GM21423 (cell line): Measurements from ENCODE around the gene SEMA3B.

Experiments used
- ATAC-seq: cut with Tn5 transposase; IDR thresholded peaks from one replicate; pipeline ENCODE4 v1.9.1; 2021; ENCODE audit warnings: mild to moderate bottlenecking, moderate library complexity; ENCODE audit not compliant: unreplicated experiment

Gene SEMA3B

GRCh38 chr3:50292159-50293078 lies 23.5 kb downstream of the SEMA3B start, which contains the start of gene IFRD2:
Gene IFRD2 (minus strand): TSS chr3:50292429. CDS start chr3:50292274, 155 bp downstream.
- ATAC-seq, result peak; percentile 91

GRCh38 chr3:50293079-50293801 lies 24.3 kb downstream of the SEMA3B start:
- no peak for ATAC-seq

- ATAC-seq, result no peak
These were observed 25.1 kb downstream of the SEMA3B start for GRCh38 chr3:50294089-50294488.

GRCh38 chr3:50294492-50295403 lies 25.8 kb downstream of the SEMA3B start:
- no peak for ATAC-seq

GRCh38 chr3:50295553-50296431 lies 26.8 kb downstream of the SEMA3B start:
- no peak for ATAC-seq

GRCh38 chr3:50296721-50297383 lies 27.9 kb downstream of the SEMA3B start:
- ATAC-seq, result no peak

GRCh38 chr3:50297384-50297775 lies 28.4 kb downstream of the SEMA3B start:
- no peak for ATAC-seq

GRCh38 chr3:50297896-50298725 lies 29.2 kb downstream of the SEMA3B start:
- no peak for ATAC-seq

GRCh38 chr3:50298836-50299637 lies 30.1 kb downstream of the SEMA3B start, which contains the start of the genes HYAL3 and NAA80:
Gene HYAL3 (minus strand): TSS chr3:50299405. CDS start chr3:50295602, 3,803 bp downstream.
Gene NAA80 (minus strand): TSS chr3:50299405. CDS start chr3:50297463, 1,942 bp downstream.
- peak; percentile 81 for ATAC-seq

- ATAC-seq, result no peak
These were observed 30.6 kb downstream of the SEMA3B start for GRCh38 chr3:50299638-50299928.

GRCh38 chr3:50299929-50300680 lies 31.2 kb downstream of the SEMA3B start:
- no peak for ATAC-seq

GRCh38 chr3:50300681-50301254 lies 31.8 kb downstream of the SEMA3B start:
- no peak for ATAC-seq

- no peak for ATAC-seq
These were observed 33.4 kb downstream of the SEMA3B start for GRCh38 chr3:50302095-50303012.

GRCh38 chr3:50303013-50303815 lies 34.3 kb downstream of the SEMA3B start, which contains the start of gene HYAL1:
Gene HYAL1 (minus strand): TSS chr3:50303574. CDS start chr3:50302956, 618 bp downstream.
- no peak for ATAC-seq

GRCh38 chr3:50304601-50305000 lies 35.7 kb downstream of the SEMA3B start:
- no peak for ATAC-seq
